Activated naive CD8-positive, alpha-beta T cell treated with anti-CD3 and anti-CD28 coated beads for 36 hours (primary cell): ENCODE results near the gene HIBCH. TPM values are rescaled to one million over a fixed set of nuclear protein-coding genes. Genes with fewer than 3 reads are reported as not detected.
"Not testable (repeated sequence)": the region's sequence is repeated elsewhere in the genome, so short reads cannot be mapped to it uniquely, and the experiment has no call there.

Experiments used
- DNase-seq: peaks from one replicate; pipeline ENCODE4 v3.0.0; 2021
- H3K27ac Mint-ChIP-seq: one replicate; pipeline ENCODE4 v1.8.0; 2022; ENCODE audit warnings: mild to moderate bottlenecking, moderate library complexity, mixed read lengths
- H3K27me3 Mint-ChIP-seq: one replicate; pipeline ENCODE4 v1.8.0; 2022; ENCODE audit warnings: mild to moderate bottlenecking, mixed read lengths
- H3K36me3 Mint-ChIP-seq: one replicate; pipeline ENCODE4 v1.8.0; 2021; ENCODE audit warnings: mild to moderate bottlenecking, mixed read lengths
- H3K4me1 Mint-ChIP-seq: one replicate; pipeline ENCODE4 v1.8.0; 2021; ENCODE audit warnings: mixed read lengths
- H3K4me3 Mint-ChIP-seq: one replicate; pipeline ENCODE4 v1.8.0; 2022; ENCODE audit warnings: mild to moderate bottlenecking, moderate library complexity, mixed read lengths
- H3K9me3 Mint-ChIP-seq: one replicate; pipeline ENCODE4 v1.8.0; 2022; ENCODE audit warnings: mixed read lengths
- total RNA-seq, 2 experiments: library from RNA; stranded (reverse); gene quantifications; one replicate each; pipeline ENCODE4 v1.2.3, GENCODE V29; 2021

Gene HIBCH
- total RNA-seq, 2 experiments from 2014 or later, result 21.0 to 24.7 TPM

- Mint-ChIP-seq H3K36me3 (peaks cover 36% of the 10 kb centered on the region), H3K27me3 (no peaks in the 10 kb centered on the region), H3K27ac (no peak overlapping the region), H3K9me3 (peaks cover 12% of the 10 kb centered on the region), H3K4me1 (no peaks in the 10 kb centered on the region), H3K4me3 (no peak overlapping the region)
- no peak for DNase-seq
Observed at GRCh38 chr2:190256087-190256486, 63.5 kb downstream of the HIBCH start.

GRCh38 chr2:190255676-190256075, 64.0 kb downstream of the HIBCH start:
- Mint-ChIP-seq H3K4me3 (no peak overlapping the region), H3K27me3 (no peaks in the 10 kb centered on the region), H3K27ac (no peak overlapping the region), H3K4me1 (no peaks in the 10 kb centered on the region), H3K36me3 (peaks cover 36% of the 10 kb centered on the region), H3K9me3 (peaks cover 12% of the 10 kb centered on the region)
- DNase-seq, result no peak

DNA sequence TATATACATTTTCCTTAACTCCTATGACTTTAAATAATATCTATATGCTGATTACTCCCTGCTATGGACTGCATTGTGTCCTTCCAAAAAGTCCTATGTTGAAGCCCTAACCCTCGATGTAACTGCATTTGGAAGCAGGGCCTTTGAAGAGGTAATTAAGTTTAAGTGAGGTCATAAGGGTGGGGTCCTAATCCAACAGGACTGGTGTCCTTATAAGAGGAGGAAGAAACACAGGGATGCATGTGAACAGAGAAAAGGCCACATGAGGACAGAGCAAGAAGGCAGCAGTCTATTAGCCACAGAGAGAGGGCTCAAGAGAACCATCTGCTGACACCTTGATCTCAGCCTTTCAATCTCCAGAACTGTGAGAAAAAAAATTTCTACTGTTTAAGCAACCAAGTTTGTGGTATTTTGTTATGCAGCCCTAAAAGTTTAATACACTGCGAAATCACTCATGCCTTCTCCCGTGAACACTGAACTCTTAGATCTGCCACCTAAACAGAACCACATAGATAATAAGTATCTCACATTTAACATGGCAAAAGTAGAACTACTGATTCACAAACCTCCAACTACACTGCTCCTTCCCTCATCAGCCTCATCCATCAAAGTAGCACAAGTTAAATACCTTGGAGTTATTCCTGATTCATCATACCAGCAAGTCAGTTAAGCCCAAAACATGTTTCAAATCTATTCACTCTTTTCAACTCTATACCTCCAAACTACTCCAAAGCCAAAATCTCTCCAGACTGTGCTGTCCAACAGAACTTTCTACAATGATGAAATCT, 65.4 kb downstream of the HIBCH start:
- peaks cover 12% of the 10 kb centered on the region for H3K9me3 Mint-ChIP-seq
- no peak for DNase-seq
- peaks cover 35% of the 10 kb centered on the region for H3K36me3 Mint-ChIP-seq
- no peaks in the 10 kb centered on the region for H3K27me3 Mint-ChIP-seq
- no peak overlapping the region for H3K27ac Mint-ChIP-seq
- H3K4me3 Mint-ChIP-seq, result no peak overlapping the region
- H3K4me1 Mint-ChIP-seq, result no peaks in the 10 kb centered on the region

GRCh38 chr2:190250421-190250820, 69.2 kb downstream of the HIBCH start:
- H3K27ac Mint-ChIP-seq, result no peak overlapping the region
- no peaks in the 10 kb centered on the region for H3K9me3 Mint-ChIP-seq
- H3K36me3 Mint-ChIP-seq, result peaks cover 15% of the 10 kb centered on the region
- H3K27me3 Mint-ChIP-seq, result no peaks in the 10 kb centered on the region
- DNase-seq, result no peak
- H3K4me3 Mint-ChIP-seq, result no peak overlapping the region
- H3K4me1 Mint-ChIP-seq, result no peaks in the 10 kb centered on the region

- no peaks in the 10 kb centered on the region for H3K27me3 Mint-ChIP-seq
- peaks cover 8% of the 10 kb centered on the region for H3K9me3 Mint-ChIP-seq
- H3K4me1 Mint-ChIP-seq, result no peaks in the 10 kb centered on the region
- H3K36me3 Mint-ChIP-seq, result peaks cover 43% of the 10 kb centered on the region
- no peak for DNase-seq
- H3K4me3 Mint-ChIP-seq, result no peak overlapping the region
- H3K27ac Mint-ChIP-seq, result no peak overlapping the region
Observed at GRCh38 chr2:190235551-190236075, 84.0 kb downstream of the HIBCH start.

GRCh38 chr2:190235101-190235500, 84.5 kb downstream of the HIBCH start:
- Mint-ChIP-seq H3K36me3 (peaks cover 38% of the 10 kb centered on the region), H3K27ac (no peak overlapping the region), H3K9me3 (peaks cover 8% of the 10 kb centered on the region), H3K4me3 (no peak overlapping the region), H3K4me1 (no peaks in the 10 kb centered on the region), H3K27me3 (no peaks in the 10 kb centered on the region)
- no peak for DNase-seq

DNA sequence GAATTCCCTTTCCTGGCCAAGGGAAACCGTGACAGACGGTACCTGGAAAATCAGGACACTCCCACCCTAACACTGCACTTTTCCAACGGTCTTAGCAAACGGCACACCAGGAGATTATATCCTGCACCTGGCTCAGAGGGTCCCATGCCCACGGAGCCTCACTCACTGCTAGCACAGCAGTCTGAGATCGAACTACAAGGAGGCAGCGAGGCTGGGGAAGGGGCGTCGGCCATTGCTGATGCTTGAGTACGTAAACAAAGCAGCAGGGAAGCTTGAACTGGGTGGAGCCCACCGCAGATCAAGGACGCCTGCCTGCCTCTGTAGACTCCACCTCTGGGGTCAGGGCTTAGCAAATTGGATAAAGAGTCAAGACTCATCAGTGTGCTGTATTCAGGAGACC, 95.6 kb downstream of the HIBCH start:
- not testable (repeated sequence) for H3K4me1 Mint-ChIP-seq, H3K27me3 Mint-ChIP-seq, DNase-seq, H3K4me3 Mint-ChIP-seq, H3K27ac Mint-ChIP-seq
- peaks cover 20% of the 10 kb centered on the region for H3K9me3 Mint-ChIP-seq
- H3K36me3 Mint-ChIP-seq, result peaks cover 70% of the 10 kb centered on the region

DNA sequence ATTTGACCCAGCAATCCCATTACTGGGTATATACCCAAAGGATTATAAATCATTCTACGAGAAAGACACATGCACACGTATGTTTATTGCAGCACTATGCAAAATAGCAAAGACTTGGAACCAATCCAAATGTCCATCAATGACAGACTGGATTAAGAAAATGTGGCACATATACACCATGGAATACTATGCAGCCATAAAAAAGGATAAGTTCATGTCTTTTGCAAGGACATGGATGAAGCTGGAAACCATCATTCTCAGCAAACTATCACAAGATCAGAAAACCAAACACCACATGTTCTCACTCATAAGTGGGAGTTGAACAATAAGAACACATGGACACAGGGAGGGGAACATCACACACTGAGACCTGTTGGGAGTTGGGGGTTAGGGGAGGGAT, 96.9 kb downstream of the HIBCH start:
- DNase-seq, H3K4me1 Mint-ChIP-seq, H3K27me3 Mint-ChIP-seq, H3K4me3 Mint-ChIP-seq, H3K27ac Mint-ChIP-seq: not testable (repeated sequence)
- H3K9me3 Mint-ChIP-seq, result peaks cover 16% of the 10 kb centered on the region
- H3K36me3 Mint-ChIP-seq, result peaks cover 60% of the 10 kb centered on the region

DNA sequence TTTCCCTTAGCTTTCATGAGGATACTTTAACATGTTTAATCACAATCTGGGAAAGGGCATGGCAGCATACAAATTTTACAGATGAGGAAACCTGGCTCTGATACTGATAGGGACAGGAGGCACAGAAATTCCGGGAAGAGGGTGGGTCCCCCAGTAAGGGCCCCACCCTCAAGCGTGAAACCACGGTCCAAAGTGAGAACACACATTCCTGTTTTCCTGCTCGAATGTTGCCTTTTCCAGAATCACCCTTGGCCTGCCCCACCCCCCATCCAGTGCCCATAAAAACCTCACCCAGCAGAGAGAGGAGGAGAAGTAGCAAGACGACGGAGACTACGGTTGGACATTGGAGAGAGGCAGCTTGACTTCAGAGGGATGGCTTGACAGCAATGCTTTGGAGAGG, 98.2 kb downstream of the HIBCH start:
- no peak overlapping the region for H3K4me3 Mint-ChIP-seq
- no peak for DNase-seq
- no peaks in the 10 kb centered on the region for H3K27me3 Mint-ChIP-seq
- peaks cover 13% of the 10 kb centered on the region for H3K9me3 Mint-ChIP-seq
- H3K27ac Mint-ChIP-seq, result no peak overlapping the region
- peaks cover 50% of the 10 kb centered on the region for H3K36me3 Mint-ChIP-seq
- peaks cover 3% of the 10 kb centered on the region for H3K4me1 Mint-ChIP-seq

DNA sequence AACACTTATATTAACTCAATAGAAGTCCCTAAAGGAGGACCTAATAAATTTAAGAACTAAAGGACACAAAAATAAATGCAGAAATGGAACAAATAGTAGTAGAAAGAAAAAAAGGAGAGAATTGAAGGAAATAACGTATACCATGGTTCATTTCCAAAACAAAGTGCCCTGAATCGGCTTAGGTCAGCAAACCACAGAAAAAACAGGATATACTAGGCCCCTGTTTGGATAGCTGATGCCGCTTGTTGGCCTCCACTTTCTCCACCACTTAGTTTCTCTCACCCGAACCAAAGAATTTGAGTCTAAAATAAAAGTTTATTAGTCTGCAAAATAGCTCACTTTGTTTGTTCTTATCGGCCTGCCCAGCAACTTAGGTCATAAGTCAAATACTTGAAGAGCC, 100.4 kb downstream of the HIBCH start:
- no peak for DNase-seq
- Mint-ChIP-seq H3K9me3 (peaks cover 7% of the 10 kb centered on the region), H3K36me3 (peaks cover 32% of the 10 kb centered on the region), H3K4me3 (no peak overlapping the region), H3K27ac (no peak overlapping the region), H3K4me1 (peaks cover 10% of the 10 kb centered on the region), H3K27me3 (no peaks in the 10 kb centered on the region)

- no peaks in the 10 kb centered on the region for H3K27me3 Mint-ChIP-seq
Observed at GRCh38 chr2:190217616-190218015, 102.0 kb downstream of the HIBCH start.

GRCh38 chr2:190216829-190217228, 102.8 kb downstream of the HIBCH start:
- Mint-ChIP-seq H3K27ac (no peak overlapping the region), H3K36me3 (peaks cover 11% of the 10 kb centered on the region), H3K9me3 (no peaks in the 10 kb centered on the region), H3K4me3 (no peak overlapping the region), H3K4me1 (peaks cover 10% of the 10 kb centered on the region), H3K27me3 (no peaks in the 10 kb centered on the region)
- DNase-seq, result no peak

More at GRCh38 chr2:190217616-190218015, 102.0 kb downstream of the HIBCH start:
- Mint-ChIP-seq H3K4me1 (peaks cover 10% of the 10 kb centered on the region), H3K9me3 (no peaks in the 10 kb centered on the region), H3K36me3 (peaks cover 18% of the 10 kb centered on the region), H3K27ac (no peak overlapping the region), H3K4me3 (no peak overlapping the region)
- no peak for DNase-seq

DNA sequence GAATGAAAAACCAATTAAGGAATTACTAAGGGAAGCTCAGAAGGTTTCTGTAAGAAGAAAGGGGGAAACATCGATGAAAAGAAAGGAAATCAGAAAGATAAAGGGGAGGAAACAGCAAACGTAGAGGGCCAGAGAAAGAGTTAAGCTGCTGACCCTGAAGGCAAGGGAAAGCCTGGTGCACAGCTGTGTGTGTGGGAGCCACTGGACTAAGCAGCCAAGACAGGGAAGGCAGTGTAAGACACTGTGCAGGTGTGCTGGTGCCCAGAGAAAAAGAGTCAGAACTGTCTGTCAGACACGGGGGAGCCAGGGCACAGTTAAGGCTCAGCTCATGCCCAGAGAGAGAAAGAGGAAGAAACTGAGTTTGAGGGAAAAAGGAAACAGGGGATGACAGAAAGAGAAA, 104.0 kb downstream of the HIBCH start:
- H3K27ac Mint-ChIP-seq, result no peak overlapping the region
- peaks cover 10% of the 10 kb centered on the region for H3K4me1 Mint-ChIP-seq
- H3K27me3 Mint-ChIP-seq, result no peaks in the 10 kb centered on the region
- no peak for DNase-seq
- no peak overlapping the region for H3K4me3 Mint-ChIP-seq
- no peaks in the 10 kb centered on the region for H3K9me3 Mint-ChIP-seq
- peaks cover 6% of the 10 kb centered on the region for H3K36me3 Mint-ChIP-seq

GRCh38 chr2:190214426-190215194, 105.0 kb downstream of the HIBCH start:
- H3K36me3 Mint-ChIP-seq, result peaks cover 6% of the 10 kb centered on the region
- no peak overlapping the region for H3K27ac Mint-ChIP-seq
- no peaks in the 10 kb centered on the region for H3K9me3 Mint-ChIP-seq
- no peaks in the 10 kb centered on the region for H3K27me3 Mint-ChIP-seq
- no peak overlapping the region for H3K4me3 Mint-ChIP-seq
- DNase-seq, result no peak
- peaks cover 10% of the 10 kb centered on the region for H3K4me1 Mint-ChIP-seq

DNA sequence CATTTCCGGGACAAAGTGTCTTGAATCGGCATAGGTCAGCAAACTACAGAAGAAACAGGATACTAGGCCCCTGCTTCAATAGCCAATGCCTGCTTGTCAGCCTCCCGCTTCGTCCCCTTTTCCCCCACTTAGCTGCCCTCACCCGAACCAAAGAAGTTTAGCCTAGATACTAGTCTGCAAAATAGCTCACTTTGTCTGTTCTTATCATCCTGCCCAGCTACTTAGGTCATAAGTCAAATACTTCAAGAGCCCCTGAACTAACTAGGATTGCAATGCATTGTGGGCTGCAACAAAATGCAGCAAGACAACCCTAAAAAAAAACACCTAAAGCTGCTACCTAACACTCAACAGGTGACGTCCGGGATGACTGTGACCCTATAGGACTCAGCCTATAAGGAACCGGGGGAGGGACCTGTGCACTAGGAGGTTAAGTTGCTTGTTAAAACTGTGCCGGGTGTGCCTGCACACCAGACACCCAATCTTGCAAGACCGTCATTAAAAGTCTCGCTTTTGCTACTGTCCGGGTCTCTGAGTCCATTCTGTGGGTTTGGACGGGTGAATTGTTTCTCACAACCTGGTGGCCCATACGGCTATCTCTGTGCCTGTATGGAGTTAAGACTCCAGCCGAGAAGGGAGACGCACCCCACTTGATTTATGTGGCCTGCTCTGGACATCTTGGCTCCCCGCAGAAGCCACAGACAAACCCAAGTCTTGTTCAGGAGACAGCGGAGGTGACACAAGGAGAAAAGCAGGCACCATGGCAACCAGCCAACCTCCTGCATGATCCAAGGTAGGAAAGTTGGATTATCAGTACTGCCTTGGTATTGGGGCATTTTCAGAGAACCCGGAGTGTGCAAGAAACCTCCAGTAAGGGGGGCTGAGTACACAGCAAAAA, 105.9 kb downstream of the HIBCH start:
- DNase-seq, result no peak
- H3K27me3 Mint-ChIP-seq, result no peaks in the 10 kb centered on the region
- no peak overlapping the region for H3K4me3 Mint-ChIP-seq
- H3K36me3 Mint-ChIP-seq, result peaks cover 2% of the 10 kb centered on the region
- H3K9me3 Mint-ChIP-seq, result no peaks in the 10 kb centered on the region
- no peak overlapping the region for H3K27ac Mint-ChIP-seq
- H3K4me1 Mint-ChIP-seq, result peaks cover 10% of the 10 kb centered on the region
